DOHH2 (cell line): Measurements from ENCODE around the gene GGT6.

ENCODE experiments used
- H3F3A ChIP-seq: fragments of 200-600 bp; sonication (generic), shearing (Covaris generic); 2 replicates; pipeline ENCODE4 v1.6.0; 2016; ENCODE audit warnings: antibody characterized with exemption, mild to moderate bottlenecking; ENCODE audit not compliant: control insufficient read depth, insufficient read depth
- H3K27ac ChIP-seq: fragments of 200-600 bp; sonication (generic); 2 replicates; pipeline ENCODE4 v1.5.1; 2014; ENCODE audit warnings: low read depth, mild to moderate bottlenecking, low read length, moderate library complexity
- H3K27me3 ChIP-seq: fragments of 200-600 bp; sonication (generic); 2 replicates; pipeline ENCODE4 v1.6.1; 2014; ENCODE audit warnings: mild to moderate bottlenecking, low read length, mixed read lengths; ENCODE audit not compliant: control insufficient read depth
- H3K36me3 ChIP-seq: fragments of 200-600 bp; sonication (generic); 2 replicates; pipeline ENCODE4 v1.6.1; 2014; ENCODE audit warnings: mild to moderate bottlenecking, low read length, moderate library complexity, mixed read lengths; ENCODE audit not compliant: control insufficient read depth
- H3K4me1 ChIP-seq: fragments of 200-600 bp; sonication (generic); 2 replicates; pipeline ENCODE4 v1.6.1; 2014; ENCODE audit warnings: mild to moderate bottlenecking, low read length, mixed read lengths; ENCODE audit not compliant: control insufficient read depth
- H3K4me2 ChIP-seq: fragments of 200-600 bp; sonication (generic); 2 replicates; pipeline ENCODE4 v1.6.0; 2014; ENCODE audit warnings: mild to moderate bottlenecking, low read length, moderate library complexity
- H3K4me3 ChIP-seq: fragments of 200-600 bp; sonication (generic); 2 replicates; pipeline ENCODE4 v1.5.1; 2014; ENCODE audit warnings: mild to moderate bottlenecking, low read length, mixed read lengths
- H3K79me2 ChIP-seq: fragments of 200-600 bp; sonication (generic); 2 replicates; pipeline ENCODE4 v1.6.1; 2014; ENCODE audit warnings: mild to moderate bottlenecking, low read length, mixed read lengths; ENCODE audit not compliant: control insufficient read depth
- H3K9me2 ChIP-seq: fragments of 200-600 bp; sonication (generic); replicated peaks from 2 replicates; pipeline ENCODE4 v1.6.1; 2014; ENCODE audit warnings: mild to moderate bottlenecking, low read length, mixed read lengths; ENCODE audit not compliant: control insufficient read depth
- H3K9me3 ChIP-seq: fragments of 200-600 bp; sonication (generic); 2 replicates; pipeline ENCODE4 v1.6.1; 2014; ENCODE audit warnings: antibody characterized with exemption, low read length, mixed read lengths; ENCODE audit not compliant: control insufficient read depth, insufficient read depth
- H4K20me1 ChIP-seq: fragments of 200-600 bp; sonication (generic); 2 replicates; pipeline ENCODE4 v1.6.0; 2014; ENCODE audit warnings: low read depth, mild to moderate bottlenecking, antibody characterized with exemption, low read length, moderate library complexity; ENCODE audit not compliant: control insufficient read depth, insufficient read depth
- EZH2phosphoT487 ChIP-seq: fragments of 200-600 bp; sonication (generic); IDR thresholded peaks from 2 replicates; pipeline ENCODE4 v1.6.1; 2017; ENCODE audit warnings: borderline replicate concordance, mild to moderate bottlenecking, antibody characterized with exemption, low read length, moderate library complexity, mixed read lengths
- TF ChIP-seq, protein P1 (sequence below): fragments of 200-600 bp; sonication (generic); IDR thresholded peaks from one replicate; pipeline ENCODE4 v1.5.1; 2014; ENCODE audit warnings: antibody characterized with exemption, mild to moderate bottlenecking, low read depth, low read length; ENCODE audit not compliant: poor library complexity, severe bottlenecking

The GGT6 gene

DNA sequence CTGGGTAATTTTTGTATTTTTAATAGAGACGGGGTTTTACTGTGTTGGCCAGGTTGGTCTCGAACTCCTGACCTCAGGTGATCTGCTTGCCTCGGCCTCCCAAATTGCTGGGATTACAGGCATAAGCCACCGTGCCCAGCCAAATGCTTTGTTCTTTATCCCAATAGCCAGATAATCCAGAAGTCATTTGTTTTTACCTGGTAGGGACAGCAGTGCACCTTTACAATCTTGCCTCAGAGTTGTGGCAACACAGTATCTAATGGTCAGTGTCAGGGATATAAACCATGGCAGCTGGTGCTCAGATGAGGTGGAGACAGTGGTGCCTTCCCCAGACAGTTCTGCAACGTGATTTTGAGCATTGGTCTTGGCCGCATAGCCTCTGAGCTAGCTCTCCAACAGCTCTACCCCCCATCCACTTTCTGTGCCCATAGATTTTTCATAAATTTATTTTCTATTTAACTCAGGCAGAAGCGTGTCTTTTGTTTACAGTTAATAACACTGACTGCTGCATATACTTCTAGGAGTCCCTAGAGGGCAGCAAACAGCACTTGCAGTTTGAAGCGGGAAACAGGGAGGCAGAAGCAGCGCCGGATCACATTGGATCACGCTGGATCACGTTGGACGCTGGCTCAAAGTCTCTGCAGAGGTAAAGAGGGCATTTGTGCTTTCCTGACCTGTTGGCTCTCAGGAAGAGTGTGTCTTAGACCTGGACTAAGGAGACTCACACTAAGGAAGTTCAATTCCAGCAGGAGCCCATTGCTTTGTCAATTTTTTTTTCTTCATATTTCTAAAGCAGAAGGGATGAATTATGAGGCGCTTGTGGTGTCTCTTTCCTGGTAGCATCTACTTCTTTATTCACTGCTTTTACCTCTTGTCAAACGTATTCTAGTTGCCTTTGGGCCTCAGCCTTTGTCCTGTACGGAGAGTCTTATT lies 5.1 kb upstream of the GGT6 start:
- H3K27me3 ChIP-seq, result peaks cover 19% of the 10 kb centered on the region
- peak overlapping the region; percentile 55 for H3K4me2 ChIP-seq
- H3K4me1 ChIP-seq, result peaks cover 19% of the 10 kb centered on the region
- H4K20me1 ChIP-seq, result no peaks in the 10 kb centered on the region
- 0 out of 2 replicates have a peak, but pooled peaks cover 3% of the 10 kb centered on the region for H3F3A ChIP-seq
- TF ChIP-seq EZH2phosphoT487, result no peak
- TF ChIP-seq, protein P1, sequence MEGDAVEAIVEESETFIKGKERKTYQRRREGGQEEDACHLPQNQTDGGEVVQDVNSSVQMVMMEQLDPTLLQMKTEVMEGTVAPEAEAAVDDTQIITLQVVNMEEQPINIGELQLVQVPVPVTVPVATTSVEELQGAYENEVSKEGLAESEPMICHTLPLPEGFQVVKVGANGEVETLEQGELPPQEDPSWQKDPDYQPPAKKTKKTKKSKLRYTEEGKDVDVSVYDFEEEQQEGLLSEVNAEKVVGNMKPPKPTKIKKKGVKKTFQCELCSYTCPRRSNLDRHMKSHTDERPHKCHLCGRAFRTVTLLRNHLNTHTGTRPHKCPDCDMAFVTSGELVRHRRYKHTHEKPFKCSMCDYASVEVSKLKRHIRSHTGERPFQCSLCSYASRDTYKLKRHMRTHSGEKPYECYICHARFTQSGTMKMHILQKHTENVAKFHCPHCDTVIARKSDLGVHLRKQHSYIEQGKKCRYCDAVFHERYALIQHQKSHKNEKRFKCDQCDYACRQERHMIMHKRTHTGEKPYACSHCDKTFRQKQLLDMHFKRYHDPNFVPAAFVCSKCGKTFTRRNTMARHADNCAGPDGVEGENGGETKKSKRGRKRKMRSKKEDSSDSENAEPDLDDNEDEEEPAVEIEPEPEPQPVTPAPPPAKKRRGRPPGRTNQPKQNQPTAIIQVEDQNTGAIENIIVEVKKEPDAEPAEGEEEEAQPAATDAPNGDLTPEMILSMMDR, result peak; percentile 81
- H3K79me2 ChIP-seq, result no peaks in the 10 kb centered on the region
- H3K9me2 ChIP-seq, result no peaks in the 10 kb centered on the region
- no peaks in the 10 kb centered on the region for H3K36me3 ChIP-seq
- H3K4me3 ChIP-seq, result peak overlapping the region; percentile 43
- H3K27ac ChIP-seq, result no peak overlapping the region
- no peaks in the 10 kb centered on the region for H3K9me3 ChIP-seq

DNA sequence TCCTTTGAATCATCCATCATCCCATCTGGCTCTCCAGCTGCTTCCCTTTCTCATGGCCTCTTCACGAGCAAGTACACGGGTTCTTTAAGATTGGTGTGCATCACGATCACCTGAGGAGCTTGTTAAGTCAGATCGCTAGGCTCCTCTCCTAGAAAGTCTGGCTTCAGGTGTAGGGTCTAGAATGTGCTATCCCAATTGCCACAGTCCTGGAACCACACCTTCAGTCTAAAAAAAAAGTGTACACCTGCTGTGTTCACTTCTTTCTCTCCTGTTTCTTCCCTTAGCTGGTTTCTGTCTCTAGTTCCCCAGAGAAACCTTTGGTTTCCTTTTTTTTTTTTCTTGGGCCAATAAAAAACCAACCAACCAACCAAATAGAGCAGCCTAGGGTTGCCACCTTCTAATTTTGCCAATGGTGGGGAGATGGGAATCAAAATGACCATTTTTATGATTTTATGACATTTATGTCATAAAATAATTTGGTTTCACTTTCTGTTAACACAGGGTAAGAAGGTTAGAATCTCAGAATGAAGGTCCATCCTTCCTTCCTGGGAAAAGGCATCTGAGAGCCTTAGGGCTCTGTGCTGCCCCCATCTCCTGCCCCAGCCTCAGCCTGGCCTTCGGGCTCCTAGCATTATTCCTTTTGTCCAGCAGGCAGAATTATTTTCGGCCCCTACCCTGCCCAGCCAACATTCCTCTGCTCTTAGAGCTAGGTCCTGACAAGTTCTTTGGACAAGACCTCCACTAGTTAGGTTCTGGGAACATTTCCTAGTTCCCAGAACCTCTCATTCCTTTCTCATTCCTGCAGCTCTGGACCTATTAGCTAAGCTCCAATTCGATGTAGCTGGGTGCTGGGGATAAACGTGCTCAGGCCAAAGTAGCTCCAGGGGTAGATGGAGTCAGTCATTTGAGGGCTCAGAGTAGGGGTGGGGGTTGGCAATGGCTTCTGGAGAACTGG lies 1.9 kb upstream of the GGT6 start:
- 0 out of 2 replicates have a peak, but pooled peaks cover 3% of the 10 kb centered on the region for H3F3A ChIP-seq
- no peak overlapping the region for H3K4me3 ChIP-seq
- no peaks in the 10 kb centered on the region for H3K9me2 ChIP-seq
- H3K27me3 ChIP-seq, result peaks cover 12% of the 10 kb centered on the region
- no peaks in the 10 kb centered on the region for H3K9me3 ChIP-seq
- no peak overlapping the region for H3K4me2 ChIP-seq
- no peaks in the 10 kb centered on the region for H4K20me1 ChIP-seq
- no peaks in the 10 kb centered on the region for H3K36me3 ChIP-seq
- no peaks in the 10 kb centered on the region for H3K79me2 ChIP-seq
- TF ChIP-seq, protein P1, result no peak
- no peak overlapping the region for H3K27ac ChIP-seq
- peaks cover 15% of the 10 kb centered on the region for H3K4me1 ChIP-seq

DNA sequence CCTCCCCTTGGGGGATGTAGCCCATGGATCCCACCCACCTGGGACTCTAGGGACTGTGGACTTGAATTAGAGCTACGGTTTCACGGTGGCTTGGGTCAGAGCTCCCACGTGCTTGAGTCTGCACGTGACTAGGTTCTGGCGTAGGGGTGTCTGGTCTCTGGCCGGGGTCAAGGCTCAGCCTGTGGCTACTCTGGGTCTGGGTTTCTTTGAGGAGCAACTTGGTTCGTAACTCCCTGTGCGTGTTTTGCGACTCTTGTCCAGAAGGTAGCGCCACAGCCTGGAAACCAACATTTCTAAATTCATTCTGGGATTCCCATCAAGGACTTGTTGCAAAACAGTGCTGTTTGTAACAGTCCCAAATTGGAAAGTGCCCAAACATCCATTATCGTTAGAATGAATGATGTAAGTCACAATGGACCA lies 470 bp upstream of the GGT6 start:
- Histone ChIP-seq H3K4me1 (peaks cover 19% of the 10 kb centered on the region), H3K4me3 (no peak overlapping the region)
- no peak for TF ChIP-seq EZH2phosphoT487
- TF ChIP-seq, protein P1, result no peak

More for the DNA sequence above, 470 bp upstream of the GGT6 start:
- no peak overlapping the region for H3K27ac ChIP-seq
- H3F3A ChIP-seq, result 0 out of 2 replicates have a peak, but pooled peaks cover under 1% of the 10 kb centered on the region
- H3K9me3 ChIP-seq, result no peaks in the 10 kb centered on the region
- peaks cover under 1% of the 10 kb centered on the region; the same call in 1 of the 2 replicates for H3K79me2 ChIP-seq
- no peaks in the 10 kb centered on the region for H3K36me3 ChIP-seq
- no peak overlapping the region for H3K4me2 ChIP-seq
- no peaks in the 10 kb centered on the region for H3K9me2 ChIP-seq
- H3K27me3 ChIP-seq, result peaks cover 12% of the 10 kb centered on the region
- H4K20me1 ChIP-seq, result no peaks in the 10 kb centered on the region
